Hematopoietic multipotent progenitor cell treated with erythropoietin and hydrocortisone succinate and interleukin-3 and kit ligand, for 17 days (in vitro differentiated cells): Measurements from ENCODE around the gene PKN3.
"Not testable (repeated sequence)": the region's sequence is repeated elsewhere in the genome, so short reads cannot be mapped to it uniquely, and the experiment has no call there.

Experiments used
- DNase-seq: peaks from one replicate; pipeline ENCODE4 v3.0.0-alpha.2; 2015; ENCODE audit warnings: low spot score

The PKN3 gene

DNA sequence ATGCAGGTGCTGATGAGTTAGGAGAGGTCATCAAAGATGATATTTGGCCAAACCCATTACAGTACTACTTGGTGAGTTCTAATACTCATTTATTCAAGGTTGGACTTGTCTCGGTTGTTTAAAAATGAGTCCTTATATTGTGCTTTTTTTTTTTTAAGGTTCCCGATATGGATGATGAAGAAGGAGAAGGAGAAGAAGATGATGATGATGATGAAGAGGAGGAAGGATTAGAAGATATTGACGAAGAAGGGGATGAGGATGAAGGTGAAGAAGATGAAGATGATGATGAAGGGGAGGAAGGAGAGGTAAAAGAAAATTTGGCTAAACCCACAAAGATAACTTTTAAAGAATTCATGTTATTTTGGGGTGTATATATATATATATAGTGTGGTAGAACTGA lies 8.6 kb upstream of the PKN3 start:
- DNase-seq, result not testable (repeated sequence)

DNA sequence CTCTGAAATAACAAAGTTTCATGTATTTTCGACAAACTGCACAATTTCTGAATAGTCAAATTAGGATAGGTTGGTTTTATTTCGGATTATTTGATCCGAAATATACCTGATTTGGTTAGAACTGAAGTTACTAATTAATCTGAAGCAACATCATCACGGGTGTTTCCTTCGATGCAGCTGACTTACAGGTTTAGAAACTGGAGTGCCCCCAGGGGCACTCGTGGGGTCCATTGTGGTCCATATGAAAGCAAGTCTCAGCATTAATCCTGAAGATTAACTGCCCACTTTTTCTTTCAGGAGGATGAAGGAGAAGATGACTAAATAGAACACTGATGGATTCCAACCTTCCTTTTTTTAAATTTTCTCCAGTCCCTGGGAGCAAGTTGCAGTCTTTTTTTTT lies 8.0 kb upstream of the PKN3 start:
- DNase-seq, result no peak

DNA sequence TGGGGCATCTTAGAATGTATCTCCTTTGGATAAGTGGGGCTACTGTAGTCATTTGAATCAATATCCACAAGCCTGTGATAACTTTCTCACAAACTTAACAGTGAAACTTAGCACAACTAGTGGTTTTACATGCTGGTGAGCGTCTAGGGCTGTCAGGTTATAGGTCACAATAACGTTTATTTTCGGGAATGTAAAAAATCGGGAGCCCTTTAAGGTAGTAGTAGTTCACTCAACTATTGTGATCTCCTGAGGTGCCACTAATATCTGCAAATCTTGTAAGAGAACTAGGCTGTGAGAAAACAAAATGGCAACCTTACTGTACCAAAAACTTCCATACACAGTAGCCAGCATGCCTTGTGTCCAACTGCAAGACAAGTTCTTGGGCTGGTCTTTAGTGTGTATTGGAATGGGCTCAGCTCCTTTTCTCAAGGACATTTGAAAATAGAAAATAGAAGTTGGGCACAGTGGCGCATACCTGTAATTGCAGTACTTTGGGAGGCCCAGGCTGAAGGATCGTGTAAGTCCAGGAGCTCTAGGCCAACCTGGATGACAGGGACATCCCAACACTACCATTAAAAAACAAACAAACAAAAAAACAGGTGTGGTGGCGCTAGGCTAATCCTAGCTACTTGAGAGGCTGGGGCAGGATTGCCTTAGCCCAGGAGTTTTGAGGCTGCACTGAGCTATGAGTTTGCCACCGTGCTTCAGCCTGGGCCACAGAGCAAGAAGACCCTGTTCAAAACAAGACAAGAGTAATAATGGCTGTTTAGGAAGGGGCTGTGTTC lies 5.2 kb upstream of the PKN3 start:
- no peak for DNase-seq

DNA sequence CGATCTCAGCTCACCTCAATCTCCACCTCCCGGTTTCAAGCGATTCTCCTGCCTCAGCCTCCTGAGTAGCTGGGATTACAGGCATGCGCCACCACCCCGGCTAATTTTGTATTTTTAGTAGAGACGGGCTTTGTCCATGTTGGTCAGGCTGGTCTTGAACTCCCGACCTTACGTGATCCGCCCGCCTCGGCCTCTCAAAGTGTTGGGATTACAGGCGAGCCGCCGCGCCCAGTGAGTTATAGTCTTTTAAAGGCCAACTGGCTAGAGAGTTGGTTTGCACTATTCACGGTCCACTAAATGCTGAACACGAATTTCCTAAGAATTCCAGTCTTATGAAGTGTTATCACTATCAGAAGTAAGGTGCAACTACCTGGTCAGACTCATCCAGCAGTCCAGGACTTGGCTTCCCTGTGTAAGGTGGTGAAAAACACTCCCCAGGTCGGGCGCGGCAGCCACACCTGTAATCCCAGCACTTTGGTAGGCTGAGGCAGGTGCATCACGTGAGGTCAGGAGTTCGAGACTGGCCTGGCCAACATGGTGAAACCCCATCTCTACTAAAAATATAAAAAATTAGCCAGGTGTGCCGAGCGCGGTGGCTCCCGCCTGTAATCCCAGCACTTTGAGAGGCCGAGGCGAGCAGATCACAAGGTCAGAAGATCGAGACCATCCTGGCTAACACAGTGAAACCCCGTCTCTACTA lies 3.1 kb upstream of the PKN3 start:
- not testable (repeated sequence) for DNase-seq

DNA sequence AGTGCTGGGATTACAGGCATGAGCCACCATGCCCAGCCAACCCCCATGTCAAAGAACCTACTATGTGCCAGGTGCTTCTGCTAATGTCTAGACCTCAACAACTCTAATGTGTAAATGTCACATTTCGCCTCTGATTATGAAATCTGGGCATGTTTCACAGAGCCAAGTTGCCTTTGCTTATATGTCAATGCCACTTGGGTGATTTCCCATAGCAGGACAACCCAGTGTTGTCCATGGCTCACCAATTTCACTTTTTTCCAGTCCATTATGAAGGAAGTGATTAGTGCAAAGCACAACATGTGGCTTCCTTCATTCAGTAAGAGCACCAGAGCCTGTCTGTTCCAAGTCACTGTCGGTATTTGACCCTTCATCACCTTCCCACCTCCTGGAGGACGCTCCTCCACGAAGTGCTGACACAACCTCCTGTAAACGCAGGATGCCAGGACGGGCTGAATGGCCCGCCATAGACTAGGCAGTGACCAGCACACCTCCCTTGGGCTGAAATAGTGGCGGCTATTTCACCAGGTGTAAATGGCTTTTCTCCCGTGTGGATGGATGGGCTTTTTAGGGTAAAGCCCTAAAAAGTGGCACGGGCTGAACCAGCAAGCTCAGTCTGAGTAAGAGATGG lies 962 bp upstream of the PKN3 start:
- DNase-seq, result no peak

DNA sequence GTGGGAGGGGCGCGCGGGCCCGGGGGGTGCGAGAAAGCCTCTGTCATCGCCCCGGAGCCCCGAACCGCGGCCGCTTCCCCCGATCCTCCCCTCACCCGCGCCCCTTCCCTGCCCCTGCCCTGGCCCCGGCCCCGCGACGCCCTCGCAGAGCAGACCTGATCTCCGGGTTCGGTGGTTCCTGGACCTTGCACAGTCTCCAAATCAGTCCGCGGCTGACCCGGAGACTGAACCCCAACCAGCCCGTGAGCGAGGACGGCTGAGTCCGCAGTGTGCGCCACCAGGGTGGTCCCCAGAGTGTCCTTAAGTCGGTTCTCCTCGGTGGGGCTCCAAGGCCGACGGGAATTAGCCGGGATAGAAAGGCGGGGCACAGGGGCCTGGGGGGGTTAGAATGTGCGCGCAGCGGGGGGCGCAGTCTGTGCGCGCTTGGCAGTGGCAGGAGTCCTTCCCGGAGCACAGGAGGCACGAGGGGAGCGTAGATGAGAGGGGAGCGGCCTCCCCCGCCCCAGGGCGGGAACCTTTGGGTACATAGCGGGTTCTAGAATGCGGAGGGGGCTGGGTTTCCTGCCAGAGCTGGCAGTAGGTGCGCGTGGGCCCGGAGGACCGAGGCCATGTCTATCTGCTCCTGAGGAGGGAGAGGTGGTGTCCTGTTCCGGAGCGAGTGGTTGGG lies 779 bp downstream of the PKN3 start:
- DNase-seq, result no peak

DNA sequence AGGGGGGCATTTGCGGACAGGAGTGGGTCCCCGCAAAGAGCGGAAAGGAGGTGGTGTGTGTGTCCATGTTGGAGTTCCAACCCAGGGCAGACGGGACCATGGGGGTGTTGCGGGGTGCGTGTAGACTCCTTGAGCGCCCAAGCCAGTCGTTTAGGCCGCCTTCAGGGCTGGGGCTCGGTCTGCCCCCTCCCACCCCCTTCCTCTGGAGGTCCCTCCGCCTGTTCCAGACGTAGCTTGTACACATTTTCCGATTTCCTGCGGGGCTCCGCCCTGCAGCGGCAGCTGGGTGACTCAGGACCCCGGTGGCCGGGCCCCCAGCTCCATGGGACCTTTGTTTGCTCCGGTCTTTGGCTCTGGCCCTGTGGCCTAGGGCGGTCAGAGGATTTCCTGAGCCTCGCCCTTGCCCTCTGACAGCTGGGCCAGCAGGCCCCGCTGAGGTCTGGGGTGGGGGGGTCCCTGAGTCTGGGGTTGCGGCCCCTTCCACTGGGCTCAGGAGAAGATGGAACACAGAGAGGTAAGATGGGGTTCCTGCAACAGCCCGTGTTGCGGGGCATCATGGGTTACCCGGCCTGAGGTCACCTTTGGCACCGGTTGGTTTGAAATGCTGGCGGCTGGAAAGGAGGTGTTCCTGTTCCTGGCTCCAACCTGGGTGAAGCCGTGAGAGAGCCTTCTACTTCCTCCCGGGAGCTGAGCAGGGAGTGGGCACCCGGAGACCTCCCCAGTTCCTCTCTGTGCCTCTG lies 1.5 kb downstream of the PKN3 start:
- no peak for DNase-seq

DNA sequence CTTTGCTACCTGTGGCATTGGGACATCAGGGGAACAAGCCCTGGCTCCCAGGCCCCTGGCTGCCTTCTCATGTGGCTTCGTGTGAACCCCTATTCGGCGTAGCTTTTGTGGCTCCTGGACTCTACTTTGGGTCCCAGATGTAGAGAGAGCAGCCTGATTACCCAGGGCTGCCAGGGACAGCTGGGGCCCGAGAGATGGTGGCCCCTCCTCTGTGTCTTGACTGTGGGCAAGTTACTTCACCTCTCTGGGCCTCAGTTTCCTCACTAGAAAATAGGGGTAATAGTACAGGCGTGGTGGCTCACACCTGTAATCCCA lies 2.0 kb downstream of the PKN3 start:
- no peak for DNase-seq

DNA sequence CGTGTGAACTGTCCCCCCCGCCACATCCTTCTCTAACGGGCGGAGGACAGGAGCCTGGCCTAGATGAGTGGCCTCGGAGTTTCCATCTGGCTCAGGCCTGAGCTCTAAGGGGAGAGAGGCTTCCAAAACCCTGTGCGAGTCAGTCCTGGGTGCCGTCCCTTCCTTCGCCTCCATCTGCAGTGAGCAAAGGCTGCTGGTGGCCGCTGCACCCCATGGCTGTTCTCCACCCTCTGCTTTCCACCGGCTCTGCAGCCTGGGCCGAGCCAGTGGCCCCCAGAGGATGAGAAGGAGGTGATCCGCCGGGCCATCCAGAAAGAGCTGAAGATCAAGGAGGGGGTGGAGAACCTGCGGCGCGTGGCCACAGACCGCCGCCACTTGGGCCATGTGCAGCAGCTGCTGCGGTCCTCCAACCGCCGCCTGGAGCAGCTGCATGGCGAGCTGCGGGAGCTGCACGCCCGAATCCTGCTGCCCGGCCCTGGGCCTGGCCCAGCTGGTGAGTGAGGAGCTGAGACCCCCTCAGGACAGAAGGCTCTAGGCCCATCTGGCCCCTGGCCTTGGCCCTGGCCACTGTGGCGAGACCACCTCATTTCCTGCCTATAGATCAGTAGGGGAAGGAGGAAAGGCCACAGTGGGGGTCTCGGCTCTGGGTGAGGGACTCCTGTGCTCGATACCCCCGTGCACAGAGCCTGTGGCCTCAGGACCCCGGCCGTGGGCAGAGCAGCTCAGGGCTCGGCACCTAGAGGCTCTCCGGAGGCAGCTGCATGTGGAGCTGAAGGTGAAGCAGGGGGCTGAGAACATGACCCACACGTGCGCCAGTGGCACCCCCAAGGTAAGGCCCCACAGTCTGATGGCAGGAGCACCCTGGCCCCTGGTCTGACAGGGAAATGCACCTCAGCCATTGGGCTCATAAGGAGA lies 3.0 kb downstream of the PKN3 start:
- no peak for DNase-seq

DNA sequence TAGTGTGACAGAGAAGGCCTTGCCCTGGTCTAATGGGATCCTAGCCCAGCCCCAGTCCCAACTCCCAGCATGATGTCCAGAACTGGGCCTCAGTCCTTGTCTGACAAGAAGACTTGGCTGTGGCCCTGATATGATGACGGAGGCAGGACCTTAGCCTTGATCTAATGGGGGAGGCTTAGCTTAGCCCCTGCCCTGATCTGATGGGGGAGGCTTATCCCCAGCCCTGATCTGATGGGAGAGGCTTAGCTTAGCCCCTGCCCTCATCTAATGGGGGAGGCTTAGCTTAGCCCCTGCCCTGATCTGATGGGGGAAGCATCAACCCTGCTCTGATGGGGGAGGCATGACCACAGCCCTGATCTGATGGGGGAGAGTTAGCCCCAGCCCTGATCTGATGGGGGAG lies 3.7 kb downstream of the PKN3 start:
- no peak for DNase-seq

DNA sequence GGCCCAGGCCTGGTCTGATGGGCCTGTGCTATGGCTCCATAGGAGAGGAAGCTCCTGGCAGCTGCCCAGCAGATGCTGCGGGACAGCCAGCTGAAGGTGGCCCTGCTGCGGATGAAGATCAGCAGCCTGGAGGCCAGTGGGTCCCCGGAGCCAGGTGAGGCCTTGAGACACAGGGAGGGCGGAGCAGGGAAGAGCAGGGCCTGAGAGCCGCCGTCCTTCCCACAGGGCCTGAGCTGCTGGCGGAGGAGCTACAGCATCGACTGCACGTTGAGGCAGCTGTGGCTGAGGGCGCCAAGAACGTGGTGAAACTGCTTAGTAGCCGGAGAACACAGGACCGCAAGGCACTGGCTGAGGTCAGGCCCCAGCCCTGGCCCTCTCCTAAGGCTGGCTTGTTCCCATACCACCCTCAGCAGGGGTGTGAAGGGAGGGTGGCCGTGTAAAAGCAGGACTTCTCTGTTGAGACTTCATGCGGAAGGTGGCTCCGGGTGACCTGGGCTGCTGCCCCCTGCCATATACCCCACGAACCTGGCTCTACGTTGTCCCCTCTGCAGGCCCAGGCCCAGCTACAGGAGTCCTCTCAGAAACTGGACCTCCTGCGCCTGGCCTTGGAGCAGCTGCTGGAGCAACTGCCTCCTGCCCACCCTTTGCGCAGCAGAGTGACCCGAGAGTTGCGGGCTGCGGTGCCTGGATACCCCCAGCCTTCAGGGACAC lies 4.5 kb downstream of the PKN3 start:
- no peak for DNase-seq

DNA sequence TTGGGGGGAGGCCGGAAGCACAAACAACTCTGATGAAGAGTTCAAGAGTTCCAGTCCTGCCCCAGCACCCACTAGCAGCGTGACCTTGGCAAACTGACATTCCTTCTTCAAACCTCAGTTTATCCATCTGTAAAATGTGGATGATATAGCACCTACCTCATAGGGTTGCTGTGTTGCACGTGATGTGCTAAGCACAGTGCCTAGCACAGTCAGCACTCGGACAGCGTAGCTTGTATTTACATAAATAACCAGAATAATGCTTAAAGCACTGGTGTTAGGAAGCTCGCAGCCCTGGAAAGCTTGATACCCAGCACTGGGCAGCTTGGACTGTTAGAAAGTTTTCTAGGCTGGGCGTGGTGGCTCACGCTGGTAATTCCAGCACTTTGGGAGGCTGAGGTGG lies 5.1 kb downstream of the PKN3 start:
- DNase-seq, result no peak

DNA sequence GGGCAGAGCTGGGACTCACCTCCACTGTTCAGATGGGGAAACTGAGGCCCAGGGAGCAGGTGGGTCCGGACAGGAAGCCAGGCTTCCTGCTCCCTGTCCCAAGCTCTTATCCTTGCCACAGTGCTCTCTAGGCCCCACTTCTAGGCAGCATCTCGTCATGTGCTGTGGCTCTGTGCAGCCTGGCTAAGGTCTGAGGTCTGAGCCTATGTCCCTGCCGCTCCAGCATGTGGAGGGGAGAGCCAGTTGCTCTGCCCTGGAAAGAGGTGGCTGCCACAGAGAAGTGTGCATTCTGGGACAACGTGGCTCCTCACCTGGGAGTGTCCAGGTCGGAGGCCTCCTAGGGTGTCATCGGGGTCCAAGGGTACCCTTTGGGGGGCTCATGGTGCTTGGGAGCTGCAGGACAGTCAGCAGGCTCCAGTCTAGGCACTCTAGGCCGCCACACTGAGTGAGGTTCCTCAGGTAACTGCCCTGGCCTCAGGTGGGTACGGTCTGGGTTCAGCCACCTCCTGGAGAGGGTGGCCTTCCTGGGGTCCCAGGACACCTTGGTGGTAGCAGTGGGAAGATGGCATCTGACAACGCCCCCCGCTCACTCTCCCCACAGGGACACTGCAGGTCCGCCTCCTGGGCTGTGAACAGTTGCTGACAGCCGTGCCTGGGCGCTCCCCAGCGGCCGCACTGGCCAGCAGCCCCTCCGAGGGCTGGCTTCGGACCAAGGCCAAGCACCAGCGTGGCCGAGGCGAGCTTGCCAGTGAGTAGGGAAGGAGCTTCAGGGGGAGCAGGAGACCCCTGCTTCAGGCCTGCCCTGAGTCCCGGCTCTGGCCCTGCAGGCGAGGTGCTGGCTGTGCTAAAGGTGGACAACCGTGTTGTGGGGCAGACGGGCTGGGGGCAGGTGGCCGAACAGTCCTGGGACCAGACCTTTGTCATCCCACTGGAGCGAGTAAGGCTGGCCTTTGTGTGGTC lies 10.4 kb downstream of the PKN3 start:
- DNase-seq, result no peak

DNA sequence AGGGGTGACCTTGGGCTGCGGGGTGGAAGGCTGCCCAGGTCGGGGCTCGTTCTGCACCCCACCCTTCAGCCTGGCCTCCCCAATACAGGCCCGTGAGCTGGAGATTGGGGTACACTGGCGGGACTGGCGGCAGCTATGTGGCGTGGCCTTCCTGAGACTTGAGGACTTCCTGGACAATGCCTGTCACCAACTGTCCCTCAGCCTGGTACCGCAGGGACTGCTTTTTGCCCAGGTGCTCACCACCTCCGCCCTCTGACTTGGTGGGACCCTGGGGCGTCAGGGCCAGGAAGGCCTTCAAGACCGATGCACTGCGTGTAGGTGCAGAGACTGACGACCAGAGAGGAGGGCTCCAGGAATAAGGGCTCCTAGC lies 11.1 kb downstream of the PKN3 start:
- no peak for DNase-seq

DNA sequence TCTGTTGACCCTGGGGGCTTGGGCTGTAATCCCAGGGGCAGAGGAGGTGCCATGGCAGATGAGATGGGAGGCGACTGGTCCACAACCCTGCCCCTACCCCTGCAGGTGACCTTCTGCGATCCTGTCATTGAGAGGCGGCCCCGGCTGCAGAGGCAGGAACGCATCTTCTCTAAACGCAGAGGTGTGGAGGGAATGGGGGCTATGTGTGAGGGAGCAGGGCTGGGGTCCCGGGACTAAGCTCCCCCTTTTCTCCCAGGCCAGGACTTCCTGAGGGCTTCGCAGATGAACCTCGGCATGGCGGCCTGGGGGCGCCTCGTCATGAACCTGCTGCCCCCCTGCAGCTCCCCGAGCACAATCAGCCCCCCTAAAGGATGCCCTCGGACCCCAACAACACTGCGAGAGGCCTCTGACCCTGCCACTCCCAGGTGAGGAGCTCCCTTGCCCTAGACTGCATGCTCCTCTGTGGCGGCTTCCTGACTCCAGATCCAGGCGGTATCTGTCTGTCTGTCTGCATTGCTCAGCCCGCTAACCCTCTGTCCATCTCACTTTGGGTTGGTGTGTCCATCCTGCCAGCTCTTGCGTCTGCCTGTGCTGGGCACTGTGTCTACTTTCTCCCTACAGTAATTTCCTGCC lies 11.8 kb downstream of the PKN3 start:
- no peak for DNase-seq

DNA sequence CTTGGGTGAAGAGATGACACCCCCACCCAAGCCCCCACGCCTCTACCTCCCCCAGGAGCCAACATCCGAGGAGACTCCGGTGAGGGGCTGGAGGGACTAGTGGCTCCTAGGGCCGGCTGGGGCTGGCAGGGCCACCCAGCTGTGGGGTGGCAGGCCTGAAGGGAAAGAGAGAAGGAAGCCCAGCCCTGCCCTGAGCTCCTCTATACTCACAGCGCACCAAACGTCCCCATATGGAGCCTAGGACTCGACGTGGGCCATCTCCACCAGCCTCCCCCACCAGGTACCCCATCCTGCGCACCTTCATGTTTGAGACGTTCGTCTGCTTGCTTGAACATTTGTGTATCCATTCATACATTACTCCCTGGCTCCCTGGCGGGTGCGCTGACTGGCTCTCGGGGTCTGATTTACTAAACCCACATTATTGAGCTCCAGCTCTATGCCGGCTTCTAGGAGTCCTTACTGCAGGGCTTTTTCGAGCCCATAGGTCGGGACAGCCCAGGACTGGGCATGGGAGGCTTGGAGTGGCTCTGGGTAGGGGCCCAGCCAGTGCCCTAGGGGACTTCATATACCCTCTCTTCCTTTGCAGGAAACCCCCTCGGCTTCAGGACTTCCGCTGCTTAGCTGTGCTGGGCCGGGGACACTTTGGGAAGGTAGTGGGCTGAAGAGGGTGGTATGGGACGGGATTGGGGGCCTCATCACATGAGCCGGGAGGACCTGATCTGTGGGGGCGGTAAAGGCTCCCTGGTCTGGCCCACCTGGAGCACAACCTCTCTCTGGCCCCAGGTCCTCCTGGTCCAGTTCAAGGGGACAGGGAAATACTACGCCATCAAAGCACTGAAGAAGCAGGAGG lies 12.5 kb downstream of the PKN3 start:
- DNase-seq, result no peak

DNA sequence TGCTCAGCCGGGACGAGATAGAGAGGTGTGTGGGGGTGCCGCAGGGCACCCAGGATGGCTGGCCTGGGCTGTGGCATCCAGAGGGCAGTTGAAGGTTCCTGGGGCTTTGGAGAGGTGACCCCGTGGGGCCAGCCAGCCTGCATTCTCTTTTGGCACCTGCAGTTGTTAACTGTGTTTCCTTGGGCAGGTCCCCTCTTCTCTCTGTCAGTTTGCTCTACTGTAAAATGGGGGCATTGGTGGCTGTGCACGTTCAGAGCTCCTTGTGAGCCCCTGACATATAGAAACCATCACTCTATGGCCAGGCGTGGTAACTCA lies 13.1 kb downstream of the PKN3 start:
- DNase-seq, result no peak

DNA sequence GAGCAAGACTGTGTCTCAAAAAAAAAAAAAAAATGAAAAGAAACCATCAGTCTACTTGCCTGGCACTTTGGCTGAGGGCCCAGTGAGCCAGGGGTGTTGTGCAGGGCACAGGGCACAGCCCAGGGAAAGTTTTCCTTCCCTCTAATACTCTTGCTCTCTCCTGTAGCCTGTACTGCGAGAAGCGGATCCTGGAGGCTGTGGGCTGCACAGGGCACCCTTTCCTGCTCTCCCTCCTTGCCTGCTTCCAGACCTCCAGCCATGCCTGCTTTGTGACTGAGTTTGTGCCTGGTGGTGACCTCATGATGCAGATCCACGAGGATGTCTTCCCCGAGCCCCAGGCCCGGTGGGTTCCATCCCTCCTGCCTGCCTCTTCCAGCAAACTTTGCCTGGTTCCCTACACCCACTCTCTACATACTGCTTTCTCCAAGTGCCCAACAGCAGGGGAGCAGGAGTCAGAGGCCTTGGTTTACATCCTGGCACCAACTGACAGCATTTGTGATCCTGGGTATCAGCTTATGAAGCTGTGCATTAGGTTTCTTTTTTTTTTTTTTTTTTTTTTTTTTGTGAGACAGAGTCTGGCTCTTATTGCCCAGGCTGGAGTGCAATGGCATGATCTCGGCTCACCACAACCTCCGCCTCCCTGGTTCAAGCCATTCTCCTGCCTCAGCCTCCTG lies 14.4 kb downstream of the PKN3 start:
- no peak for DNase-seq
